Epithelial cell of esophagus (primary cell): ENCODE measurements around the gene MAPKAPK3.

Source experiments
- DNase-seq: peaks from one replicate; pipeline ENCODE4 v3.0.0; 2010; ENCODE audit warnings: low read depth
- H3K4me3 ChIP-seq: 2 replicates; pipeline ENCODE4 v1.5.1; 2011; ENCODE audit warnings: mild to moderate bottlenecking, low read length, control low read depth
- CTCF ChIP-seq: IDR thresholded peaks from 2 replicates; pipeline ENCODE4 v1.5.1; 2011; ENCODE audit warnings: low read depth, mild to moderate bottlenecking, low read length, control low read depth, inconsistent platforms; ENCODE audit not compliant: insufficient read depth; ENCODE audit errors: missing control alignments

The MAPKAPK3 gene

GRCh38 chr3:50639055-50639494 lies 22.1 kb downstream of the MAPKAPK3 start:
- no peak overlapping the region for H3K4me3 ChIP-seq
- TF ChIP-seq CTCF, result no peak
- DNase-seq, result peak; percentile 35

GRCh38 chr3:50642382-50642781 lies 25.4 kb downstream of the MAPKAPK3 start:
- no peak for TF ChIP-seq CTCF
- no peak overlapping the region for H3K4me3 ChIP-seq
- DNase-seq, result no peak

- DNase-seq, result no peak
- H3K4me3 ChIP-seq, result no peak overlapping the region
- no peak for TF ChIP-seq CTCF
Observed at GRCh38 chr3:50644561-50644960, 27.6 kb downstream of the MAPKAPK3 start.

GRCh38 chr3:50645378-50645777 lies 28.4 kb downstream of the MAPKAPK3 start:
- no peak for TF ChIP-seq CTCF
- DNase-seq, result no peak
- no peak overlapping the region for H3K4me3 ChIP-seq

GRCh38 chr3:50648313-50648712 lies 31.4 kb downstream of the MAPKAPK3 start:
- no peak overlapping the region for H3K4me3 ChIP-seq
- DNase-seq, result no peak
- no peak for TF ChIP-seq CTCF

GRCh38 chr3:50648944-50649343 lies 32.0 kb downstream of the MAPKAPK3 start:
- no peak overlapping the region for H3K4me3 ChIP-seq
- TF ChIP-seq CTCF, result no peak
- no peak for DNase-seq

- DNase-seq, result no peak
- no peak overlapping the region for H3K4me3 ChIP-seq
- no peak for TF ChIP-seq CTCF
Observed at GRCh38 chr3:50649451-50649931, 32.5 kb downstream of the MAPKAPK3 start.
